Embryonic facial prominence (tissue), 1 donor: ENCODE data around the gene TCP11L2.

Experiments
- DNase-seq: peaks from one replicate; pipeline ENCODE4 v3.0.0-alpha.2; 2016; ENCODE audit errors: extremely low spot score

TCP11L2 gene

GRCh38 chr12:106302401-106303201, at the start of gene TCP11L2:
TCP11L2 (plus strand) TSS chr12:106302733; CDS start chr12:106311076, 8,343 bp downstream.
- peak; percentile 71 for DNase-seq

- DNase-seq, result no peak
Observed at GRCh38 chr12:106254724-106255123, 47.8 kb upstream of the TCP11L2 start.

- no peak for DNase-seq
Observed at GRCh38 chr12:106255493-106255892, 47.0 kb upstream of the TCP11L2 start.

GRCh38 chr12:106255952-106256351, 46.6 kb upstream of the TCP11L2 start:
- no peak for DNase-seq

- no peak for DNase-seq
Observed at GRCh38 chr12:106256524-106256923, 46.0 kb upstream of the TCP11L2 start.

DNA sequence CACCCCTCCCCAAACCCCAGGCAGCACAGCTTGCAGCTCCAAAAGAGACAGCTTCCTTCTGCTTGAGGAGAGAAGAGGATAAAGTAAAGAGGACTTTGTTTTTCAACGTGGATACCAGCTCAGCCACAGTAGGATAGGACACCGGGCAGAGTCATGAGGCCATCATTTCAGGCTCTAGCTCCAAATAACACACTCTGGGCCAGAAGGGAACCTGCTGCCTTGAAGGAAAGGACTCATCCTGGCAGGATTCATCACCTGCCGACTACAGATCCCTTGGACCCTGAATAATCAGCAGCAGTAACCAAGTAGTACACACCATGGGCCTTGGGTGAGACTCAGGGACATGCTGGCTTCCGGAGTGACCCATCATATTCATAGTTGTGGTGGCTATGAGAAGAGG, 44.3 kb upstream of the TCP11L2 start:
- no peak for DNase-seq

DNA sequence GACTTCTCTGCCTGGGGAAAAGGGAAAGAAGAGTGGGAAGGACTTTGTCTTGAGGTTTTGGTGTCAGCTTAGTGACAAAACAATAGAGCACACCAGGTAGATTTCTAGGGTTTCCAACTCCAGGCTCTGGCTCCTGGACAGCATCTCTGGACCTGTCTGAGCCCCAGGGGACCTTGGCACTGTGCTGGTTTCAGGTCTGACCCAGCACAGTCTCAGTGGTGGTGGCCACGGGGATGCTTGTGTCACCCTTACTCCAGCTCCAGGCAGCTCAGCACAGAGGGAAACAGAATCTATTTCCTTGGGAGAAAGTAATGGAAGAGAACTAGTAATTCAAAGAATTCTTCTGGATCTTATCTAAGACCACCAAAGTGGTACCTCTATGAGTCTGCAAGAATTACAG, 43.6 kb upstream of the TCP11L2 start:
- no peak for DNase-seq

- DNase-seq, result no peak
Observed at GRCh38 chr12:106265116-106265515, 37.4 kb upstream of the TCP11L2 start.

DNA sequence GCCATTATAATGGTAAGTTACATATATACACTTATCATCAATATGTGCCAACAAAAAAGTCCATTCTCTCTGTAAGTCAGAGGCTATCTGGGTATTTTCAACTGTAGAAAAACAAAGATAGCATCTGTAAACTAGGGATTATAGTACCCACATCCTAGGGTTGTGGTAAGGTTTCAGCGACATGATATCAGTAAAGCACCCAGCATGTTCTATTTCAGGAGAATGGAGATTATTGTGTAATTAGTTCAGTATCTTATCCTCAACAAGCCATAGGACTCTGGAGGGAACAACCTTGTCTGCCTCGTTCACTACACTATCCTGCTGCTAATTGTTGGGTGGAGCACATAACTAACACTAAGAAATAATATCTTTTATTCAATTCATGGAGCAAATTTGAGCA, 35.0 kb upstream of the TCP11L2 start:
- no peak for DNase-seq

GRCh38 chr12:106269150-106269771, 33.3 kb upstream of the TCP11L2 start:
- DNase-seq, result no peak

- no peak for DNase-seq
Observed at GRCh38 chr12:106271575-106272505, 30.7 kb upstream of the TCP11L2 start.

DNA sequence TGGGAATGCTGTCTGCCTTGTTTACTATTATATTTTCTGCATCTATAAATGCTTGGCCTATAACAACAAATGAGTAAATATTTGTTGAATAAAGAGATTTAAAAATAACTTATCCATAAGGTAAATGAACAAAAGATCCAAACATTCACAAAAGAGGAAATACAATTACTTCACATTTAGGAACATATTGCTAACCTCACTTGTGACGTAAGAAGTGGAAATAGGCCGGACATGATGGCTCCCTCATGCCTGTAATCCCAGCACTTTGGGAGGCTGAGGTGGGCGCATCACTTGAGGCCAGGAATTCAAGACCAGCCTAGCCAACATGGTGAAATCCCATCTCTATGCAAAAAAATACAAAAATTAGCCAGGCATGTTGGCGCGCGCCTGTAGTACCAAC, 29.0 kb upstream of the TCP11L2 start:
- no peak for DNase-seq

- DNase-seq, result no peak
Observed at GRCh38 chr12:106274012-106274411, 28.5 kb upstream of the TCP11L2 start.

GRCh38 chr12:106274575-106275121, 27.9 kb upstream of the TCP11L2 start:
- no peak for DNase-seq

DNA sequence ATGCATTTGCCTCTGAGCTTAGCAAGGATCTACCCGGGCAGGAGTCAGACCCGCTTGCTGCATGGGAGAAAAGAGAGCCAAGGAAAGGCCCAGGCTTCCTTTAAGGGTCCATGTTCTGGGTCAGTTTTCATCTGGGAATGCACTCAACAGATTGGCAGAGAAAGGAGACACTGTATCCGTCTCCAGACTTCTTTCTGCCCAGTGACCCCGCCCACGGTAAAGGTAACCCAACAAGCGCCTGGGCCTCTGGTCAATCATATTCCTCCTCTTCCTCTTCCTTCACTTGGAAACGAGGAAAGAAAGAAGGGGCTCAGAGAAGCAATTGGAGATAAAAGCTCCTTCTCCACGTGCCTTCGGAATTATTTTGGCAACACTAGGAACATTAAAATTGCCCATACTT, 27.1 kb upstream of the TCP11L2 start:
- no peak for DNase-seq

- no peak for DNase-seq
Observed at GRCh38 chr12:106276032-106276740, 26.3 kb upstream of the TCP11L2 start.

DNA sequence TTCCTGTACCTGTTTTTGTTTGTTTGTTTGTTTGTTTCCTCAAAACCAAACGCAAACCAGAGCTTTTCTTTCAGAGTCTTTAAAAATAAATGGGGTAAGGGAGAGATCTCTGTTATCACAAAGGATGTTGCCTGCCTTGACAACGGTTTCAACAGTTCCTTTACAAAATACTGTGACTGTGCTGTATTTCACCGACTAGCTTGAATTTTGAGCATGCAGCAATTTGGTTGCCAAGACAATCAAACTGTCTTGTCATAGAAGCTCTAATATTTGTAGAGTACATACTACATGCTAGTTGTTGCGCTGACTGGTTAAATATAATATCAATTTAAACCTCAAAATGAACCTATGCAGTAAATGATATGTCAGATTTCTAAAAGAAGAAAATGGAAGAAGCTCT, 22.4 kb upstream of the TCP11L2 start:
- no peak for DNase-seq

GRCh38 chr12:106281056-106281782, 21.3 kb upstream of the TCP11L2 start:
- DNase-seq, result no peak

- no peak for DNase-seq
Observed at GRCh38 chr12:106281804-106282203, 20.7 kb upstream of the TCP11L2 start.

GRCh38 chr12:106282457-106283097, 20.0 kb upstream of the TCP11L2 start:
- no peak for DNase-seq
